ENCODE data around the gene RCBTB2.

- no peak for TF ChIP-seq CTCF (IDR thresholded peaks at IDR 0.05)
- no peak for TF ChIP-seq POLR2A (IDR thresholded peaks at IDR 0.05)
- no peak for TF ChIP-seq POLR2AphosphoS5 (IDR thresholded peaks at IDR 0.05; ENCODE audit: insufficient read depth in 1 of 2, low read depth in 1 of 2)
These were observed 1.2 kb downstream of the RCBTB2 start for GRCh38 chr13:48531416-48532255.
